GM18498 (cell line): ENCODE measurements around the gene ATP2A1.
A peak's percentile ranks its signal among the peaks of the same experiment; 100 is the strongest.
"Not testable (repeated sequence)": the region's sequence is repeated elsewhere in the genome, so short reads cannot be mapped to it uniquely, and the experiment has no call there.

ENCODE experiments used
- ATAC-seq: cut with Tn5 transposase; IDR thresholded peaks from one replicate; pipeline ENCODE4 v1.9.1; 2021; ENCODE audit warnings: mild to moderate bottlenecking, moderate library complexity; ENCODE audit not compliant: unreplicated experiment

Gene ATP2A1

DNA sequence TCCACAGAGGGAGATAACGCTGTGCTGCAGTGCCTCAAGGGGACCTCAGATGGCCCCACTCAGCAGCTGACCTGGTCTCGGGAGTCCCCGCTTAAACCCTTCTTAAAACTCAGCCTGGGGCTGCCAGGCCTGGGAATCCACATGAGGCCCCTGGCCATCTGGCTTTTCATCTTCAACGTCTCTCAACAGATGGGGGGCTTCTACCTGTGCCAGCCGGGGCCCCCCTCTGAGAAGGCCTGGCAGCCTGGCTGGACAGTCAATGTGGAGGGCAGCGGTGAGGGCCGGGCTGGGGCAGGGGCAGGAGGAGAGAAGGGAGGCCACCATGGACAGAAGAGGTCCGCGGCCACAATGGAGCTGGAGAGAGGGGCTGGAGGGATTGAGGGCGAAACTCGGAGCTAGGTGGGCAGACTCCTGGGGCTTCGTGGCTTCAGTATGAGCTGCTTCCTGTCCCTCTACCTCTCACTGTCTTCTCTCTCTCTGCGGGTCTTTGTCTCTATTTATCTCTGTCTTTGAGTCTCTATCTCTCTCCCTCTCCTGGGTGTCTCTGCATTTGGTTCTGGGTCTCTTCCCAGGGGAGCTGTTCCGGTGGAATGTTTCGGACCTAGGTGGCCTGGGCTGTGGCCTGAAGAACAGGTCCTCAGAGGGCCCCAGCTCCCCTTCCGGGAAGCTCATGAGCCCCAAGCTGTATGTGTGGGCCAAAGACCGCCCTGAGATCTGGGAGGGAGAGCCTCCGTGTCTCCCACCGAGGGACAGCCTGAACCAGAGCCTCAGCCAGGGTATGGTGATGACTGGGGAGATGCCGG lies 54.3 kb downstream of the ATP2A1 start:
- no peak for ATAC-seq

- no peak for ATAC-seq
Measured at GRCh38 chr16:28933171-28933570, 54.9 kb downstream of the ATP2A1 start.

DNA sequence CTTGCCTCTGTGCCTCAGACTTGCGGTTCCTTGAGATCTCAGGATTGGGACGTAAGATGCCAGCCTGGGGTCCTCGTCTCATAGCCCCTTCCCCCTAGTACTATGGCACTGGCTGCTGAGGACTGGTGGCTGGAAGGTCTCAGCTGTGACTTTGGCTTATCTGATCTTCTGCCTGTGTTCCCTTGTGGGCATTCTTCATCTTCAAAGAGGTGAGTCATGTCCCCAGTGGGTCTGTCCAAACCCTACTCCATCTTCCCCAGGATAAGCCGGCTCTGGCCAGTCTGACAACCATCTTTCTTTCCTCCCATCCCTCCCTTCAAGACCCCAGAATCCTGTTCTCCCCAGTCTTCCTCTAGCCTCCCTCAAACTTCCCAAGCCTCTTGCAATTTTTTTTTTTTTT lies 57.1 kb downstream of the ATP2A1 start:
- no peak for ATAC-seq

GRCh38 chr16:28935924-28936783 lies 57.9 kb downstream of the ATP2A1 start:
- ATAC-seq, result peak; percentile 62

DNA sequence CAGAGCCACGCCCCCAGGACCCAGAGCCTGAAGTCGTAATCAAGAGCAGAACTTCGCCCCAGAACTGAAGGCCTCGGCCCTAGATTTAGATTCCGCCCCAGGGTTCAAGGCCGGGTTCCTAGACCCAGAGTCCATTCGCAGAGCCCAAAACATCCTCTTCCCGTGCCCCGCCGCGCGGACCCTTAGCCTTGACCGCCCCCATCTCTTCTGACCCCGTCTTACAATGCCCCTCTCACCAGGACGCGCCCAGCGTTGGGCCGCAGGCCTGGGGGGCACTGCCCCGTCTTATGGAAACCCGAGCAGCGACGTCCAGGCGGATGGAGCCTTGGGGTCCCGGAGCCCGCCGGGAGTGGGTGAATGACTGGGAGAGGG lies 58.5 kb downstream of the ATP2A1 start:
- no peak for ATAC-seq

DNA sequence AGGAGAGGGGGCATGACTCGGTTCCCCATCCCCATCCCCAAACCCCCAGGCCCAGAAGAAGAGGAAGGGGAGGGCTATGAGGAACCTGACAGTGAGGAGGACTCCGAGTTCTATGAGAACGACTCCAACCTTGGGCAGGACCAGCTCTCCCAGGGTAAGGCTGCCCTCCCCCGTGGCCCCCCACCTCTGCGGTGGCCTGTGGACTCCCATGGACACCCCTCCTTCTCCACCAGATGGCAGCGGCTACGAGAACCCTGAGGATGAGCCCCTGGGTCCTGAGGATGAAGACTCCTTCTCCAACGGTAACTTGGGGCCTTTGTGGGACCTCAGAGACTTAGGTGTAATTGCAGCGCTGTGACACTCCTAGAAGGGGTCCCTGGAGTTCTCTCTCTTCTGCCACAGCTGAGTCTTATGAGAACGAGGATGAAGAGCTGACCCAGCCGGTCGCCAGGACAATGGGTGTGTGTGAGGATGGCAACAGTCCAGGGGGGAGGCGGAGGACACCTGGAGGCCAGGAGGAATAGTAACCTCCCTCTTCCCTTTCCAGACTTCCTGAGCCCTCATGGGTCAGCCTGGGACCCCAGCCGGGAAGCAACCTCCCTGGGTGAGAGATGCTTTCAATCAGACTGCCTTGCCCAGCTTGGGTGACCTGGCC lies 59.1 kb downstream of the ATP2A1 start:
- no peak for ATAC-seq

- ATAC-seq, result no peak
Measured at GRCh38 chr16:28938721-28939120, 60.4 kb downstream of the ATP2A1 start.

- ATAC-seq, result not testable (repeated sequence)
Measured at GRCh38 chr16:28939825-28940224, 61.5 kb downstream of the ATP2A1 start.

DNA sequence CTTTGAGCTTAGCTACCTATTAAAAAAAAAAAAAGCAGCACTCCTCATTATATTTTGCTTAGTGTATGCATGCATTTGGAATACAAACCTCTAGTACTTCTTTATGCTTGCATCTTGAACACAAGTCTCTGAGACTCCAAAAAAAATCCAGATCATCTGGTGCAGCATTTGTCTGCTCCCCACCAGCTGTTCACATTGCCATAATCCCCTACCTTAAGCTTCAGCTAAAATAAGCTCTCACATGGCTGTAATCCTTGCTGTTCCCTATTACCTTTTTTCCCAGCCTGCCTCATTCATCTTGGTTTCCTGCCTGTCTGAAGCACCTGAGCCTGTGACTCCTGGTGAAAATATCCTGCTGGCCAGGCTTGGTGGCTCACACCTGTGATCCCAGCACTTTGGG lies 65.0 kb downstream of the ATP2A1 start:
- no peak for ATAC-seq

DNA sequence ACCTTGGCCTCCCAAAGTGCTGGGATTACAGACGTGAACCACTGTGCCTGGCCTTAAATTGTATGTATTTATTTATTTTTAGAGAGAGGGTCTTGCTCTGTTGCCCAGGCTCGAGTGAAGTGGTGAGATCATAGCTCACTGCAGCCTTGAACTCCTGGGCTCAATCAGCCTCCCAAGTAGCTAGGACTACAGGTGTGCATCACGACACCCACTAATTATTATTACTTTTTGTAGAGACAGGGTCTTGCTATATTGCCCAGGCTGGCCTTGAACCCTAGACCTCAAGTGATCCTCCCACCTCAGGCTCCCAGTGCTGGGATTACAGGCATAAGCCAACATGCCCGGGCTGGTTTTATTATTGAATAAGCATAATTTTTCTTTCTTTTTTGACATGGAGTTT lies 68.4 kb downstream of the ATP2A1 start:
- no peak for ATAC-seq

GRCh38 chr16:28950648-28951409 lies 72.5 kb downstream of the ATP2A1 start, which contains the start of gene NFATC2IP:
Gene NFATC2IP (plus strand): TSS chr16:28950937. CDS start chr16:28951012, 75 bp downstream.
- ATAC-seq, result peak; percentile 95

DNA sequence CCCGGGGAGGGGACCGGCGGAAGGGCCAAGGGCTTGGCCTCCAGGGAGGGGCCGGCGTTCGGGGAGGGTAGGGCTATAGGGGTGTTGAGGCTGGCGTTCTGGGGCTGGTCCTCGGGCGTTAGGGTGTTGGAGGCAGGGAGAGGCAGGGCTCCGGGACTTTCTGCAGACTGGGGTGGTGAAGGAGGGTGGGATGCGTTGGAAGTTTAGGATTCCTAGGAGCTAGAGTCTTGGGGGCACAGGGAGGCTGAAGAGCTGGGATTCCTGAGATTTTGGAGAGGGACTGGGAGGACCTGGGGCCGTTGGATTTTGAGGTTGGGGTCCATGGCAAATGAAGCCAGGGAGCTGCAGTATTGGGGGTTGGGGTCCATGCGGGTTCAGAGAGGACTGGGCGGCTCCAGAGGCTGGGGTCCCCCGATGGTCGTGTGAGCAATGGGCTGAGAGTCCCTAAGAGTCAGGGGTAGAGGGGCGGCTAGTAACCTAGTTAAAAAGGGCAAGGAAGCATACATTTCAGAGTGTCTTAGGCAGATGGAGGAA lies 73.2 kb downstream of the ATP2A1 start:
- no peak for ATAC-seq
